Panc1 (cell line): ENCODE data around the gene TUFM. TPM values are rescaled to one million over a fixed set of nuclear protein-coding genes. Genes with fewer than 3 reads are reported as not detected.

Experiments used
- ATAC-seq: fragments of 200-7000 bp; cut with Tn5 transposase; 2 replicates; pipeline ENCODE4 v1.9.1; 2020; ENCODE audit warnings: mild to moderate bottlenecking, moderate library complexity
- BruUV-seq: library from RNA; stranded (reverse); fragments of 400-500 nt; replicated peaks from 2 replicates; lab custom pipeline; 2021; lab: Mats Ljungman, UMichigan
- CTCF ChIA-PET: fragments of 300-600 bp; sonication (Branson Sonifier 250); formaldehyde crosslinking; loops from one replicate; lab custom pipeline; 2022; ENCODE audit warnings: antibody characterized with exemption; lab: Charles Lee
- POLR2A ChIA-PET: fragments of 300-600 bp; sonication (Branson Sonifier 250); formaldehyde crosslinking; loops from one replicate; lab custom pipeline; 2022; ENCODE audit warnings: antibody characterized with exemption; lab: Charles Lee
- DNase-seq: peaks from one replicate; pipeline ENCODE4 v3.0.0-alpha.2; 2010; ENCODE audit warnings: low read depth, low spot score
- H3K27ac ChIP-seq: 2 replicates; pipeline ENCODE4 v1.5.1; 2011; ENCODE audit warnings: mild to moderate bottlenecking, low read length, inconsistent platforms
- H3K27me3 ChIP-seq: fragments of 200-500 bp; sonication (Bioruptor generic); 2 replicates; pipeline ENCODE4 v1.6.0; 2014; ENCODE audit warnings: low read length, inconsistent platforms; ENCODE audit not compliant: control insufficient read depth, insufficient read depth
- H3K36me3 ChIP-seq: fragments of 200-500 bp; sonication (Bioruptor generic); 2 replicates; pipeline ENCODE4 v1.5.1; 2014; ENCODE audit warnings: inconsistent platforms, mild to moderate bottlenecking, low read length, moderate library complexity; ENCODE audit not compliant: control insufficient read depth, insufficient read depth
- H3K4me1 ChIP-seq: 2 replicates; pipeline ENCODE4 v1.5.1; 2011; ENCODE audit warnings: inconsistent platforms, mild to moderate bottlenecking, low read length, moderate library complexity; ENCODE audit not compliant: control insufficient read depth, insufficient read depth
- H3K4me3 ChIP-seq, 2 experiments: 2 replicates each; pipeline ENCODE4 v1.5.1; 2011 to 2012; ENCODE audit warnings: low read depth in 2 of 2, low read length in 2 of 2, mild to moderate bottlenecking in 2 of 2, inconsistent platforms in 1 of 2, moderate library complexity in 1 of 2
- H3K9me3 ChIP-seq: fragments of 200-500 bp; sonication (Bioruptor generic); 2 replicates; pipeline ENCODE4 v1.5.1; 2014; ENCODE audit warnings: low read depth, mild to moderate bottlenecking, inconsistent platforms, low read length, moderate library complexity; ENCODE audit not compliant: control insufficient read depth, insufficient read depth
- CTCF ChIP-seq: fragments of 450-650 bp; IDR thresholded peaks from 2 replicates; pipeline ENCODE4 v1.5.1; 2017; ENCODE audit warnings: mild to moderate bottlenecking
- POLR2AphosphoS5 ChIP-seq: IDR thresholded peaks from 2 replicates; pipeline ENCODE4 v1.6.1; 2012; ENCODE audit warnings: mild to moderate bottlenecking, low read depth, low read length, moderate library complexity
- REST ChIP-seq, 2 experiments: IDR thresholded peaks; 2 replicates each; pipeline ENCODE4 v1.6.1; 2011 to 2012; ENCODE audit warnings: low read depth in 2 of 2, control low read depth in 1 of 2, low read length in 1 of 2, mild to moderate bottlenecking in 1 of 2, moderate library complexity in 1 of 2; ENCODE audit not compliant: insufficient read depth in 1 of 2
- SIN3A ChIP-seq: IDR thresholded peaks from 2 replicates; pipeline ENCODE4 v1.6.1; 2012; ENCODE audit warnings: low read depth, mild to moderate bottlenecking, low read length, moderate library complexity, borderline replicate concordance; ENCODE audit not compliant: insufficient read depth
- TCF7L2 ChIP-seq: IDR thresholded peaks from 2 replicates; pipeline ENCODE4 v1.6.1; 2011; ENCODE audit warnings: mild to moderate bottlenecking, low read depth, low read length, inconsistent platforms
- in situ Hi-C: cut with HindIII; loops from 2 replicates; pipeline ENCODE4 v1.10.0; 2016; ENCODE audit warnings: low sequenced_read_pairs, low pct_unique_long_range_greater_than_20kb
- intact Hi-C: fragments of 100-400 bp; cut with micrococcal nuclease; formaldehyde crosslinking; loops from one replicate; pipeline ENCODE4 v1.10.0; 2022; ENCODE audit not compliant: unreplicated experiment
- total RNA-seq: library from RNA; stranded (reverse); gene quantifications from one replicate; pipeline ENCODE4 v1.2.1, GENCODE V29; 2021; ENCODE audit not compliant: unreplicated experiment

TUFM gene
- total RNA-seq, 1 experiment from 2014 or later, result 231 TPM

- in situ Hi-C loops, result no loop called here
- intact Hi-C loops, result no loop called here
- peak overlapping the region; percentile 93 for H3K27ac ChIP-seq
- no peak for ATAC-seq
- peaks cover 45% of the 10 kb centered on the region for H3K36me3 ChIP-seq
- CTCF ChIA-PET, result no interaction called here
- no peaks in the 10 kb centered on the region for H3K9me3 ChIP-seq
- H3K4me3 ChIP-seq, result peak overlapping the region; percentile 73 to 77
- no peak for DNase-seq
- TF ChIP-seq CTCF, result no peak
- no peak for TF ChIP-seq TCF7L2
- no peak for TF ChIP-seq SIN3A
- no peak for TF ChIP-seq POLR2AphosphoS5
- no peak for TF ChIP-seq REST (IDR thresholded peaks at IDR 0.05; ENCODE audit: insufficient read depth in 1 of 2, low read depth in 2 of 2, low read length in 1 of 2)
- POLR2A ChIA-PET, result no interaction called here
- no TSS peak for BruUV-seq
- no peaks in the 10 kb centered on the region for H3K27me3 ChIP-seq
- peaks cover 26% of the 10 kb centered on the region for H3K4me1 ChIP-seq
Observed at GRCh38 chr16:28824717-28824973, 21.5 kb downstream of the TUFM start.

GRCh38 chr16:28823873-28824716 lies 22.1 kb downstream of the TUFM start:
- intact Hi-C loops (no loop called here), in situ Hi-C loops (no loop called here)
- ATAC-seq, result peak; percentile 86
- ChIA-PET POLR2A (no interaction called here), CTCF (no interaction called here)
- Histone ChIP-seq H3K27me3 (no peaks in the 10 kb centered on the region), H3K27ac (peak overlapping the region; percentile 93), H3K4me1 (peaks cover 26% of the 10 kb centered on the region), H3K9me3 (no peaks in the 10 kb centered on the region), H3K36me3 (peaks cover 40% of the 10 kb centered on the region), H3K4me3 (peak overlapping the region; percentile 73 to 77)
- no TSS peak for BruUV-seq
- peak; percentile 76 for DNase-seq
- TF ChIP-seq REST (IDR thresholded peaks at IDR 0.05; ENCODE audit: insufficient read depth in 1 of 2, low read depth in 2 of 2, low read length in 1 of 2) (no peak), SIN3A (no peak), POLR2AphosphoS5 (peak; percentile 86), CTCF (no peak), TCF7L2 (no peak)
